ENCODE measurements around the gene SDC1. TPM values are rescaled to one million over a fixed set of nuclear protein-coding genes. Genes with fewer than 3 reads are reported as not detected.

SDC1 gene
- total RNA-seq, 1 donor from 2014 or later, result 11.1 TPM

- DNase-seq (ENCODE audit: extremely low spot score, unreplicated experiment), result no peak
- TF ChIP-seq CTCF (IDR thresholded peaks at IDR 0.05), result no peak
- Mint-ChIP-seq H3K27ac (ENCODE audit: unreplicated experiment) (no peak overlapping the region), H3K4me1 (ENCODE audit: unreplicated experiment) (peaks cover 9% of the 10 kb centered on the region), H3K9me3 (ENCODE audit: unreplicated experiment) (no peaks in the 10 kb centered on the region), H3K27me3 (ENCODE audit: unreplicated experiment) (no peaks in the 10 kb centered on the region), H3K36me3 (ENCODE audit: unreplicated experiment) (no peaks in the 10 kb centered on the region), H3K4me3 (ENCODE audit: unreplicated experiment) (no peak overlapping the region)
These were observed 21.3 kb downstream of the SDC1 start for GRCh38 chr2:20203521-20204225.

- no peak overlapping the region for H3K27ac Mint-ChIP-seq (ENCODE audit: unreplicated experiment)
- TF ChIP-seq CTCF (IDR thresholded peaks at IDR 0.05), result no peak
- H3K36me3 Mint-ChIP-seq (ENCODE audit: unreplicated experiment), result no peaks in the 10 kb centered on the region
- peaks cover 11% of the 10 kb centered on the region for H3K4me1 Mint-ChIP-seq (ENCODE audit: unreplicated experiment)
- no peak for DNase-seq (ENCODE audit: extremely low spot score, unreplicated experiment)
- H3K9me3 Mint-ChIP-seq (ENCODE audit: unreplicated experiment), result no peaks in the 10 kb centered on the region
- no peak overlapping the region for H3K4me3 Mint-ChIP-seq (ENCODE audit: unreplicated experiment)
- H3K27me3 Mint-ChIP-seq (ENCODE audit: unreplicated experiment), result no peaks in the 10 kb centered on the region
These were observed 21.9 kb downstream of the SDC1 start for GRCh38 chr2:20203072-20203471.

- Mint-ChIP-seq H3K4me3 (ENCODE audit: unreplicated experiment) (no peak overlapping the region), H3K36me3 (ENCODE audit: unreplicated experiment) (no peaks in the 10 kb centered on the region), H3K27ac (ENCODE audit: unreplicated experiment) (no peak overlapping the region), H3K9me3 (ENCODE audit: unreplicated experiment) (no peaks in the 10 kb centered on the region), H3K4me1 (ENCODE audit: unreplicated experiment) (peaks cover 11% of the 10 kb centered on the region), H3K27me3 (ENCODE audit: unreplicated experiment) (no peaks in the 10 kb centered on the region)
- TF ChIP-seq CTCF (IDR thresholded peaks at IDR 0.05), result no peak
- DNase-seq (ENCODE audit: extremely low spot score, unreplicated experiment), result no peak
These were observed 23.3 kb downstream of the SDC1 start for GRCh38 chr2:20201671-20202070.

GRCh38 chr2:20200697-20201555, 24.0 kb downstream of the SDC1 start:
- no peaks in the 10 kb centered on the region for H3K9me3 Mint-ChIP-seq (ENCODE audit: unreplicated experiment)
- H3K27ac Mint-ChIP-seq (ENCODE audit: unreplicated experiment), result no peak overlapping the region
- peaks cover 11% of the 10 kb centered on the region for H3K4me1 Mint-ChIP-seq (ENCODE audit: unreplicated experiment)
- H3K36me3 Mint-ChIP-seq (ENCODE audit: unreplicated experiment), result no peaks in the 10 kb centered on the region
- no peak for TF ChIP-seq CTCF (IDR thresholded peaks at IDR 0.05)
- H3K27me3 Mint-ChIP-seq (ENCODE audit: unreplicated experiment), result no peaks in the 10 kb centered on the region
- no peak overlapping the region for H3K4me3 Mint-ChIP-seq (ENCODE audit: unreplicated experiment)
- no peak for DNase-seq (ENCODE audit: extremely low spot score, unreplicated experiment)

GRCh38 chr2:20199633-20200270, 25.2 kb downstream of the SDC1 start:
- no peak for DNase-seq (ENCODE audit: extremely low spot score, unreplicated experiment)
- no peaks in the 10 kb centered on the region for H3K9me3 Mint-ChIP-seq (ENCODE audit: unreplicated experiment)
- H3K27ac Mint-ChIP-seq (ENCODE audit: unreplicated experiment), result no peak overlapping the region
- H3K36me3 Mint-ChIP-seq (ENCODE audit: unreplicated experiment), result no peaks in the 10 kb centered on the region
- no peak overlapping the region for H3K4me3 Mint-ChIP-seq (ENCODE audit: unreplicated experiment)
- H3K27me3 Mint-ChIP-seq (ENCODE audit: unreplicated experiment), result no peaks in the 10 kb centered on the region
- H3K4me1 Mint-ChIP-seq (ENCODE audit: unreplicated experiment), result peaks cover 11% of the 10 kb centered on the region
- no peak for TF ChIP-seq CTCF (IDR thresholded peaks at IDR 0.05)
